Measurements from ENCODE around the gene PHACTR3. TPM values are rescaled to one million over a fixed set of nuclear protein-coding genes. Genes with fewer than 3 reads are reported as not detected.

The PHACTR3 gene
- total RNA-seq, 1 donor from 2014 or later: 0.06 TPM

DNA sequence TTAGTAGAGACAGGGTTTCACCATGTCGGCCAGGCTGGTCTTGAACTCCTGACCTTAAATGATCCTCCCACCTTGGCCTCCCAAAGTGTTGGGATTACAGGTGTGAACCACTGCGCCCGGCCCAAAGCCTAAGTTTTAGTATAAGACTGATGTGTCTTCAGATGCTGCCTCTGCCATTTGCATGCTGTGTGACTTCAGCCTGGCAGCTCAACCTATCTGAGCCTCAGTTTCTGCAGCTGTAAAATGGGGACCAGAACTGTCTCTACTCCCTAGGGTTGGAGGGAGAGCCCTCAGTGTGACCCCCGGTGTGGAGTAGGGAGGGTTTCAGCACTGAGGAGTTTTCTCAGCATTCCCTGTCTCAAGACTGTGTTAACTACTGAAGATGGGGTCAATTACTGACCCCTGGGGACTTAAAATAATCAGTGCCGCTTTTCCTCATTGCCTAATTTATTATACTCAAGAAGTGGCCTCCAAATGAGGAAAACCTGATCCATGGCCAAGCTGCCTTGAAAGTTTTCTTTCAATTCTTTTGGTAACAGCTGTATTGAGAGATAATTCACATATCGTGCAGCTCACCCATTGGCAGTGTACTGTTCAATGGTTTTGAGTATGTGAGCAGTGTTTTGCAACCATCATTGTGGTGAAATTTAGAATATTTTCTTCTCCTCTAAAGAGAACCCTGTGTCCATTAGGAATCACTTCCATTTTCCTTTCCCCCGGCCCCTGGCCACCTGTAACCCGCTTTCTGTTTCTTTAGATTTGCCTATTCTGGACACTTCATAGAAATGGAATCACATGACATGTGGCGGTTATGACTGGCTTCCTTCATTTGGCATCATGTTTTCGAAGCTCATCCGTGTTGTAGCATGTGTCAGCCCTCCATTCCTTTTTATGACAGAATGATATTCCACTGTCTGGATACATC is 64.8 kb downstream of the PHACTR3 start:
- DNase-seq (ENCODE audit: low read depth): no peak
- TF ChIP-seq CTCF (conservative IDR thresholded peaks at IDR 0.05; ENCODE audit: low read depth, low read length): no peak
- no peak overlapping the region for H3K4me3 ChIP-seq (ENCODE audit: low read depth, low read length)

DNA sequence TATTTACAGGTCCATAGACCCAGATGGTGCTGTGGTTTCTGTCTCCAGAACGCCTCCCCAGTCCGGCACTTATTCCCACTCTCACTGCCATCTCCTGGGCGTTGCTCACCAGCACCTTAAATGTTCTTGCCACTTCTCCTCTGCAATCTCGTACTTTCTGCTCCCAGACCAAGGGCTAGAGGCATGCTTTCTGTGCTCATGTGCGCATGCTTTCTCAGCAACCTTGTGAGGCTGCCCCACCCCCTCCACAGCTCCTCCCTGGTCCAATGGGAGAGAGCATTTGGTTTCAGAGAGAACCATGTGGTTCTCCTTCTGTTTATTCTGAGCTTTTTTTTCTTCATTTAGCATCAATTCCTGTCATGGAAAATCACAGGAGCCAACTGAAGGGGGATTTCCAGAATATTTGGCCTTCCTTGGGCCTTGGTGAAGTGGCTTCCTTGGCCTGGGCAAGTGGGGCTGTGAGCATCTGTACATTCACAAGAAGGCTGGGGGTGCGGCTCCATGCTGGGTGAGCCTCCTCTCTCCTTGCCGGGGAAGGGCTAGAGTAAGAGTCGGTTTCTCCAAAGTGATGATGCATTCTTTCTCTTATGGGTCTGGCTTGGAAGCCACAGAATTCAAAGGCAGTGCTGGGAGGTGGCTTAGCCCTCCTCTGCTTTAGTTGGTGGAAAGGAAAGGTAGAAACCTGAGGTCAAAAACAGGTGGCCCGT is 66.6 kb downstream of the PHACTR3 start:
- H3K4me3 ChIP-seq (ENCODE audit: low read depth, low read length): no peak overlapping the region
- no peak for TF ChIP-seq CTCF (conservative IDR thresholded peaks at IDR 0.05; ENCODE audit: low read depth, low read length)
- no peak for DNase-seq (ENCODE audit: low read depth)

GRCh38 chr20:59671661-59672471 is 67.5 kb downstream of the PHACTR3 start:
- no peak for DNase-seq (ENCODE audit: low read depth)
- no peak for TF ChIP-seq CTCF (conservative IDR thresholded peaks at IDR 0.05; ENCODE audit: low read depth, low read length)
- H3K4me3 ChIP-seq (ENCODE audit: low read depth, low read length): no peak overlapping the region

DNA sequence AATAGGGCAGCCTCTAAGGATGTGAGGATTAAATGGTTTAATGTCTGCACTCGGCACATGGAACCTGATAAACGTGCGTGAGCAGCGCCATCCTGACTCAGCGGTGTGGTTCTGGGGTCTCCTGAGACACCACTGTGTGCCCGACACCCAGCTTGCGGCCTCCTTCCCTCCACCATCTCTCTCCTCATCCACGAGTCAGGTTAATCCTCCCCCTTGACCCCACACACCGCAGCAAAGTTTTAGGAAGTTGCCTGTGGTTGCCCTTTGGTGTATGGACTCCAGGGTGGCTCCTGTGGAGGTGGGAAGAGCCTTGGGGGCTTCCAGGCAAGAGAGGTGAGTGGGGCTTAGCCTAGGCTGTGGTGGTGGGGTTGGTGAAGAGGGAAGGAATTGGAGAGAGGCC is 68.2 kb downstream of the PHACTR3 start:
- TF ChIP-seq CTCF (conservative IDR thresholded peaks at IDR 0.05; ENCODE audit: low read depth, low read length): no peak
- no peak for DNase-seq (ENCODE audit: low read depth)
- H3K4me3 ChIP-seq (ENCODE audit: low read depth, low read length): no peak overlapping the region

GRCh38 chr20:59673288-59673997 is 69.1 kb downstream of the PHACTR3 start:
- TF ChIP-seq CTCF (conservative IDR thresholded peaks at IDR 0.05; ENCODE audit: low read depth, low read length): no peak
- DNase-seq (ENCODE audit: low read depth): no peak
- no peak overlapping the region for H3K4me3 ChIP-seq (ENCODE audit: low read depth, low read length)

DNA sequence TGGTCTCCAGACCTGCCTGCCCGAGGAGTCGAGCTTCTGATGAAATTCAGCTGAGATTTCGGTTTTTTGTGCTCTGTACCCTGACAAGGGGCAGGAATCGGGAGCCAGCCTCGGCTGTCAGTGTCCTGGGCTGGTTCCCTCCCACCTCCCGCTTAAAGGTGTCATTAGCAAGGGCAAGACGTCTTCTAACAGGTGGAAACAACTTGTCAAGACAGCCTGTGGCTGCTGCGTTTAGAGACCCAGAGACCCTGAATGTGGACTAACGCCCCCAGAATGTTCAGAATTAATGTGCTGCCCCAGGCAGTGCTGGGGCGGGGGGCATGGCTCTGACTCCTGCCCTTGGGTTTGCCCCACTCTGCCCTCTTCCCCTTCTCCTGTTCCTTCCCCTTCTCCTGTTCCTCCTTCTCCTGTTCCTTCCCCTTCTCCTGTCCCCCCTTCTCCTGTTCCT is 69.7 kb downstream of the PHACTR3 start:
- no peak overlapping the region for H3K4me3 ChIP-seq (ENCODE audit: low read depth, low read length)
- no peak for DNase-seq (ENCODE audit: low read depth)
- no peak for TF ChIP-seq CTCF (conservative IDR thresholded peaks at IDR 0.05; ENCODE audit: low read depth, low read length)
